GM20000 (cell line): ENCODE data around the gene TEAD3.

Experiments
- DNase-seq: peaks from one replicate; pipeline ENCODE4 v3.0.0; 2012; ENCODE audit warnings: low spot score
- CTCF ChIP-seq: IDR thresholded peaks from 2 replicates; pipeline ENCODE4 v1.5.1; 2012; ENCODE audit warnings: mild to moderate bottlenecking, control low read depth; ENCODE audit errors: extremely low read depth, missing control alignments

The TEAD3 gene

DNA sequence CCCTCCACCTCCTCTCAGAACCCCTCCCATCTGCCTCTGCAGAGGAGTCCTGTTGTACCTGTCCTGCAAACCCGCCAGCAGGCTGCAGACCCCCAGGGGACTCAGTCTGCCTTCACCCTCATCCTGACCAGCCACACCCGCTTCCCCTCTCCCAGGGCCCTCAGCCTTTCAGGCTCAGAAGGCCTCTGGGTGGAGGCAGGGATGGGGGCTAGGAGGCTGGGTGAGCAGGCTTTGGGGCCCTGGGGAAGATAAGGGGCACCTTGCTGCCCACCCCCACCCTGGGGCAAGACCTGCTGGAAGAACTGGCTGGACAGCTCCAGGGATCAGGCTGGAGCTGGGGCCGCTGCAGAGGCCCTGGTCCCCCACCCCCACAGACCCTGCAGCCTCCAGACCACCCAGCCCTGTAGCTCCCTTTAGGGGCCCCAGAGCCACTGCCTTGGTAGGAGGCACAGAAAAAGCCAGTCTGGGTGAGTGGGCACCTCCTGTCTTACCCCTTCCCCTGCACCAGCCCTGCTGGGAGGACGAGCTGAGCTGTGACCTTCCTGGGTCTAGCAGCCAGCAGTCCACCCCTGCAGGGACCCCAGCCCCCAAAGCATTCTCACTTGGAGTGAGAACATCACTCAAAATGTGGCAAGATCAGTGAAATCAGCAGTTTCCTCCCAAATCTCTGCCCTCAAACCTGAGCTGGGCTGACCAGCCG lies 5.2 kb downstream of the TEAD3 start:
- DNase-seq, result no peak
- no peak for TF ChIP-seq CTCF

DNA sequence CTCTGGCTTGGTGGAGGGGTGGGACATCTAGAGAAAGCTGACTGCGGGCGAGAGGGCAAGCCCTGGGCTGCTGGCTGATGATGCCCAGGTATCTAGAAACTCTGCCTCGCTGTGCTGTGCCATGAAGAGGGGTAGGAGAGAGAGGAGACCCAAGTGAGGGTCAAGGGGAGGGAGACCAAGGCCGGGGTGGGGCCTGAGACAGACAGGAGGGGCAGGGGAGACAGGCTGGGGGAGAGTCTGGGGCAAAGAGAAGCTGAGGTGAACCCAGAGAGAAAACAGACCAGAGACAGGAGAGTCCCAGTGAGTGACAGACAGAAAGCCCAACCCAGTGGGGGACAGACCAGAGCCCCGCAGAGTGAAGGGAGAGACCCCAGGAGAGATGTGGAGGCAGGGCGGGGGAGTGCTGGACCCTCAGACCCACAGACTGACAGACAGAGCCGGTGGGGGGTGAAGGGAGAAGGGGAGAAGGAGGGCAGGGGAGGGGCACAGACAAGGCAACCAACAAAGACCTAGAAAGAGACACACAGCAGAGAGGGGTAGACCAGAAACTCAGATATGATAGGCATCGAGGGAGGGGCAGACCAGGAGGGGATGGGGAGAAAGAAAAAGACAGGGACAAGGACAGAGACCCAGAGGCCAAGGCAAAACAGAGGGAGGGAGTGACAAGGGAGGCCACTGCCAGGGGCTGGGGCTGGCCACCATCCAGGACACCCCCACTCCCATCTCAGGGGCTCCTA lies 5.9 kb downstream of the TEAD3 start:
- no peak for TF ChIP-seq CTCF
- no peak for DNase-seq

- no peak for TF ChIP-seq CTCF
- DNase-seq, result no peak
Observed at GRCh38 chr6:35489995-35490791, 6.7 kb downstream of the TEAD3 start.

DNA sequence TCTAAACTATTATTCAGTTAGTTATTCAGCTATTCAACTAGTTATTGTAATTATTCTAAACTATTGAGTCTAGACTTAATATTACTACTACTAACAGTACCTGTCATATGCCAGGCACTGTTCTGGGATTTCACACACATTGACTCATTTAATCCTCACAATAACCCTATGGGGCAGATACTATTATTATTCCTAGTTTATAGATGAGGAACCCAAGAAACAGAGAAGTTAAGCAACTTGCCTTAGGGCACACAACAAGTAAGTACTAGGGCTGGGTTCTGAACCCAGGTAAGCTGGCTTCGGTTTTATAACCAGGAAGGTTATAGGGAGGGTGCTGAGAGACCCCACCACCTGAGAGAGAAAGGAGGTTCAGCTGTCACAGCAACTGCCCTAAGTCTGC lies 7.8 kb downstream of the TEAD3 start:
- no peak for DNase-seq
- TF ChIP-seq CTCF, result no peak

GRCh38 chr6:35488517-35488862 lies 8.4 kb downstream of the TEAD3 start:
- DNase-seq, result no peak
- no peak for TF ChIP-seq CTCF

- no peak for TF ChIP-seq CTCF
- no peak for DNase-seq
Observed at GRCh38 chr6:35487658-35488516, 9.0 kb downstream of the TEAD3 start.
